GM18867 (cell line): ENCODE measurements around the gene USF2.

Experiments
- ATAC-seq: cut with Tn5 transposase; IDR thresholded peaks from one replicate; pipeline ENCODE4 v1.9.1; 2021; ENCODE audit warnings: mild to moderate bottlenecking, moderate library complexity; ENCODE audit not compliant: unreplicated experiment

Gene USF2

GRCh38 chr19:35240327-35240726 lies 28.4 kb upstream of the USF2 start:
- ATAC-seq: peak; percentile 46

GRCh38 chr19:35241417-35241816 lies 27.3 kb upstream of the USF2 start:
- ATAC-seq: no peak

- no peak for ATAC-seq
These were observed 22.2 kb upstream of the USF2 start for GRCh38 chr19:35246466-35247092.

GRCh38 chr19:35247526-35248309 lies 21.0 kb upstream of the USF2 start:
- ATAC-seq: peak; percentile 48

GRCh38 chr19:35248310-35249145 lies 20.2 kb upstream of the USF2 start, which contains the start of gene LSR:
TSS of gene LSR (plus strand) at chr19:35249002. CDS start at chr19:35249023, 21 bp downstream.
- ATAC-seq: peak; percentile 80

GRCh38 chr19:35249146-35249847 lies 19.5 kb upstream of the USF2 start:
- no peak for ATAC-seq

- ATAC-seq: no peak
These were observed 18.7 kb upstream of the USF2 start for GRCh38 chr19:35249848-35250711.

- ATAC-seq: no peak
These were observed 17.3 kb upstream of the USF2 start for GRCh38 chr19:35251456-35251855.

GRCh38 chr19:35253316-35254286 lies 15.2 kb upstream of the USF2 start:
- ATAC-seq: no peak

- ATAC-seq: no peak
These were observed 14.1 kb upstream of the USF2 start for GRCh38 chr19:35254341-35255297.

- no peak for ATAC-seq
These were observed 12.2 kb upstream of the USF2 start for GRCh38 chr19:35256566-35256965.

GRCh38 chr19:35257113-35257461 lies 11.7 kb upstream of the USF2 start:
- ATAC-seq: no peak

- ATAC-seq: no peak
These were observed 8.0 kb upstream of the USF2 start for GRCh38 chr19:35260694-35261304.

GRCh38 chr19:35261356-35262100 lies 7.2 kb upstream of the USF2 start:
- ATAC-seq: no peak

- ATAC-seq: no peak
These were observed 6.5 kb upstream of the USF2 start for GRCh38 chr19:35262101-35262761.
